NCI-H2227 treated with DMSO at 0.1 percent for 48 hours (cell line): ENCODE results near the gene REST.
"Not testable (repeated sequence)": the region's sequence is repeated elsewhere in the genome, so short reads cannot be mapped to it uniquely, and the experiment has no call there.

ENCODE experiments used
- DNase-seq: peaks from one replicate; lab custom pipeline; 2025; lab: John Stamatoyannopoulos, UW

Gene REST

GRCh38 chr4:56909086-56909894 lies 1.6 kb downstream of the REST start:
- DNase-seq: no peak

- DNase-seq: no peak
Measured at GRCh38 chr4:56910172-56910967, 2.7 kb downstream of the REST start.

- no peak for DNase-seq
Measured at GRCh38 chr4:56914336-56914735, 6.6 kb downstream of the REST start.

- not testable (repeated sequence) for DNase-seq
Measured at GRCh38 chr4:56914977-56915376, 7.3 kb downstream of the REST start.

GRCh38 chr4:56927196-56927595 lies 19.5 kb downstream of the REST start:
- no peak for DNase-seq

- DNase-seq: no peak
Measured at GRCh38 chr4:56930638-56931037, 22.9 kb downstream of the REST start.

GRCh38 chr4:56931924-56932323 lies 24.2 kb downstream of the REST start:
- no peak for DNase-seq

- no peak for DNase-seq
Measured at GRCh38 chr4:56937262-56937661, 29.6 kb downstream of the REST start.

- DNase-seq: not testable (repeated sequence)
Measured at GRCh38 chr4:56939826-56940225, 32.1 kb downstream of the REST start.

GRCh38 chr4:56940403-56940802 lies 32.7 kb downstream of the REST start:
- DNase-seq: no peak

GRCh38 chr4:56940971-56941370 lies 33.3 kb downstream of the REST start:
- no peak for DNase-seq

- no peak for DNase-seq
Measured at GRCh38 chr4:56941403-56941802, 33.7 kb downstream of the REST start.

- DNase-seq: no peak
Measured at GRCh38 chr4:56953680-56954520, 46.2 kb downstream of the REST start.

- no peak for DNase-seq
Measured at GRCh38 chr4:56958111-56958517, 50.4 kb downstream of the REST start.

- no peak for DNase-seq
Measured at GRCh38 chr4:56959100-56959499, 51.4 kb downstream of the REST start.

- no peak for DNase-seq
Measured at GRCh38 chr4:56961107-56961500, 53.4 kb downstream of the REST start.

GRCh38 chr4:56971383-56971782 lies 63.7 kb downstream of the REST start:
- no peak for DNase-seq

GRCh38 chr4:56972389-56972788 lies 64.7 kb downstream of the REST start:
- DNase-seq: no peak

- no peak for DNase-seq
Measured at GRCh38 chr4:56972809-56973208, 65.1 kb downstream of the REST start.

- no peak for DNase-seq
Measured at GRCh38 chr4:56973336-56973735, 65.6 kb downstream of the REST start.

- no peak for DNase-seq
Measured at GRCh38 chr4:56976283-56976836, 68.7 kb downstream of the REST start.

GRCh38 chr4:56976837-56977320 lies 69.2 kb downstream of the REST start:
- no peak for DNase-seq
